ENCODE results near the gene CEP295NL.
"Not testable (repeated sequence)": the region's sequence is repeated elsewhere in the genome, so short reads cannot be mapped to it uniquely, and the experiment has no call there.

Gene CEP295NL

DNA sequence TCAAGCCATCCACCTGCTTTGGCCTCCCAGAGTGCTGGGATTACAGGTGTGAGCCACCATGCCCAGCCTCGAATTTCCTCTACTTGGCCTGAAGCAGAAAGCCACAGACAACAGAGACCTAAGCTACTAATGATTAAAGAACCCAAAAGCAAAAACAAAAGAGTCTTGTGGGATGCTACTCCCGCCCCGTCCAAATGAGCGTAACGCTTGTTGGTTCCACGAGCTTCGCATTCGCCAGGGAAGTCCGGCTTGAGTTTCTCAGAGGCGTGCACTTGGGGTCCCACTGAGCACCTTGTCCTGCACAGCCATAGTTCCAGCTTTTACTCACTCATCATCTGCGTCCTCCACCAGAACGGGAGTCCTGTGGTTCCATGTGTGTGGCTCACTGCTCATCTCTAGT, 16.0 kb downstream of the CEP295NL start:
- DNase-seq (ENCODE audit: low spot score): no peak

DNA sequence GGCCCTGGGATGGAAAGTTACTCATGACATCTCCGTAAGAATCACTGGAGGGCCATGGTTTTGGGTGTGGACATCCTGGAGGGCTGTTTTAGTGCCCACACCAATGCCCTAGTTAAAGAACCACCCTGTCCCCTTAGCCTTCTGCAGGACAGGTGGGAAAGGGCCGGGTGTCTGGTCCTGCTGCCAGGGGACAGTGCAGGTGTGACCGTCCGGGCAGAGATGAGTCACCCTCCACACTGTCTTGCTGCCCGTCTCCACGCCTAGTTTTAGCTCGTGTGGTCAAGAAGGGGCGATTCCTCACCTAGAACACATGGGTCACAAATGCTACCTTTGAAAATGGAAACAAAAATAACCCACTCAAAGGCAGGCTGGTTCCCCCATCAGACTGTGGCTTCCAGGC, 17.0 kb downstream of the CEP295NL start:
- DNase-seq (ENCODE audit: low spot score): peak; percentile 84

DNA sequence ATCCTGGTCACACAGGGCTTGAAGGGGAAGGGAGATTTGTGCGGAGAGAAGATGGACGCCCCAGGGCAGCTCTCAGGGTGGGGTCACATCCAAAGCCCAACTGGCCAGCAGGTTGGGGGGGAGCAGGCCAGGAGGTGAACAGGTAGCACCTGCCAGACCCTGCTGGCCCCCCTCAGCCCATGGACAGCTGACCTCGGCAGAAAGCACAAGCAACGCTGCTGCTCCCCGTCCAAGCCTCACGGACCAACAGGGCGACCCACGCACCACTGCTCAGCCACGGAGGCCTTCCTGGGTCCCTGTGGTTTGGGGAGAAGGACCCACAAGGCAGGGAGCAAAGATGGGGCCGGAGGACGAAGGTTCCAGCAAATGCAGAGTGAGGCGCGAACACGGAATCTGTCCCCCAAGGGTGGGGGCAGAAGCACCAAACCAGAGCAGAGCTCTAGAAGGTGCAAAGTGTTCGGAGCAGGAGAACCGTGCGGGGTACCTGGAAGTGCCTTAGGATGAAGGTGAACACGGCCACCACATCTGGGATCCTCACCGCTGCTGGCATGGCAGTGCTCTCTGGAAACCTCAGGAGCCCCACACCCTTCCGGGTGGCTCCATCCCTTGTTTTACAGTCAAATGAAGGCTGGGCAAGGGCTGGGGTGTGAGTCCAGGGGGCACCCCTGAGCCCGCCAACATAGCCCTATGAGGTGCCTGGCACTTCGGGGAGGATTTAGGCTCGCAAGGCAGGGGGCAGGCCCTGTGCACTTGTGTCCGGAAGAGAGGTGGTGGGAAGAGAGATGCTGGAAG, 17.9 kb downstream of the CEP295NL start:
- no peak for DNase-seq (ENCODE audit: low spot score)

- peak; percentile 30 for DNase-seq (ENCODE audit: low spot score)
Measured at GRCh38 chr17:78884148-78884825, 18.7 kb downstream of the CEP295NL start.

- peak; percentile 97 for DNase-seq (ENCODE audit: low spot score)
Measured at GRCh38 chr17:78883533-78884131, 19.4 kb downstream of the CEP295NL start.

- DNase-seq (ENCODE audit: low spot score): no peak
Measured at GRCh38 chr17:78883089-78883532, 19.9 kb downstream of the CEP295NL start.

DNA sequence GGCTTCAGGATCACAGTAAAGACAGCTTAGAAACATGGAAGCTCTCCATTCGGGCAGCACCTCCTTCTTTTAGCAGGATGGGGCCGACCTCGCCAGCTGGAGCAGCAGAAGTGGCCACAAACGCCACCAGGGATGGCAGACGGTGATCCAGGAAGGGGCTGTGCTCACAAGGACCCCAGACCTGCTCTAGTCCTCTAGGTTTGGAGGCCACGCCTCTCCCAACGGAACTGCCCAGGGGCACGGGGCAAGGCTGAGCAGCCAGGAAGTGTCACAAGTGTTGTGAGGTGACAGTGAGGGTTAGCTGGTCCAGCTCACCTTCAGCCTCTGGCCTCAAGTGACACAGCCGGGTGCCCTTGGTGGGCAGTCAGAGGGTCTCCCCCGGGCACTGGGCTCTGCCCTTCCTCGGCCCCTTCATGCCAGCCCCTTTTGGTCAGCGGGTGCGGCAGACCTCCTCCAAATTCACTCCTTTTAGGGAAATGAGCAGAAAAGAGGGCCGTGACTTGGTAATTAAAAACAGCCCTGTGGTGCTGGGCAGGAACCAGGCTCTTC, 20.4 kb downstream of the CEP295NL start:
- peak; percentile 63 for DNase-seq (ENCODE audit: low spot score)

DNA sequence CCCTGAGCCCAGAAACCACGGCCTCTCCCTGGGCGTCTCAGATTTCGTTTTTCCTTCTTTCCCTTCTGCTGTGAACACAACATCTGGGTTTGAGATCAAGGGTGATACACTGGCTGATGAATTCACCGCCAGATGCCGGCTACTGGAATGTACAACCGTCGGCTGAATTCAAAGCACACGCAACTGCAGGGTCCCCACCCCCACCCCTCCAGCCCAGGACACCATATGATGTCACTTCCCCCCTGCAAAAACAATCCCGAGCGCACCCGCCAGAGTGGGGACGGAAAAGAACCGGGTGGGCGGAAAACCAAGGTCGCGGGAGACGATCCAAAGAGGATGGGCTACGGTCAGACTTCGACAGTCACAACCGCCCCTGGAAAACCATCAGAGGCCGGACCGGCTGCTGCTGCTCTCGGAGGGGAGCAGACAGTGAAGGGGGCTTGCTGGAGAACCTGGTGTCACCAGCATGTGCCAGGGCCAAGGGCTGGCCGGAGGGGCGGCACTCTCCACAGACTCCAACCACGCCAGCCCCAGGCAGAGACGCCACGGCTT, 23.3 kb downstream of the CEP295NL start:
- DNase-seq (ENCODE audit: low spot score): peak; percentile 98

GRCh38 chr17:78878871-78879527, 24.0 kb downstream of the CEP295NL start:
- DNase-seq (ENCODE audit: low spot score): peak; percentile 32

DNA sequence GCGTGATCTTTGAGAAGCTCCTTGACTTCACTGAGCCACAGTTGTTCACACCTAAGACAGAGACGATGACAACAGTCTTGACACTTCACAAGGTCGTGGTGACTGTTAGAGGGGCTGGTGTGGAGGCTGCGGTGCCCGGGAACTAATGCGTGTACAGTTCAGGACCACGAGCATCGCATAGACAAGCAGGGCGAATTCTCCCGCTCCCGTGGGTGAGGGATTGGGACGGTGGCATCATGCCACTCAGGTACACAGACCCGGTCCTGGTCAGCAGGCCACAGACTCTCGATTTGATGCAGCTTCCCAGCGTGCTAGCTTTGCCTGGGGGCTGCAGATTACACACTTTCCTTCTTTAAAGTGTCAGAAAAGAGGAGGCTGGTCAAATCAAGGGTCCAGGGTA, 24.7 kb downstream of the CEP295NL start:
- DNase-seq (ENCODE audit: low spot score): no peak

DNA sequence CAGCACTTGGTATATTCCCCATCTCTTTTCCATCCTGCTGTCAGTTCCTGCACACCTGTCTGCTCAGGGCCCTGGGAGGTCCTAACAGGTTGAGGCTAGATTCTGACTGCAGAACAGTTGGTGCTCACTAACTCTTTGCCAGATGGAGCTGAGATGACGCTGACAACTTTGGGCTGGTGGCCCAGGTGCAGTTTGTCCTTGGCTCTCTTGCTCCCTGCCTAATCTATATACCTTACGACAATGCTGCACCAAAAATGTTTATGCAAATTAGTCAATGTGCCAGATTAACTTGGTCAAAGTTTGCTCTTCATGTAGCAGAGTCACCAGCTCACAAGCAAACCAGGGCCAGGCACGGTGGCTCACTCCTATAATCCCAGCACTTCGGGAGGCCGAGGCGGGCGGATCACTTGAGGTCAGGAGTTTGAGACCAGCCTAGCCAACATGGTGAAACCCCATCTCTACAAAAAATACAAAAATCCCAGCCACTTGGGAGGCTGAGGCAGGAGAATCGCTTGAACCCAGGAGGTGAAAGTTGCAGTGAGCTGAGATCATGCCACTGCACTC, 26.0 kb downstream of the CEP295NL start:
- DNase-seq (ENCODE audit: low spot score): not testable (repeated sequence)

GRCh38 chr17:78876094-78876597, 26.9 kb downstream of the CEP295NL start:
- DNase-seq (ENCODE audit: low spot score): no peak

DNA sequence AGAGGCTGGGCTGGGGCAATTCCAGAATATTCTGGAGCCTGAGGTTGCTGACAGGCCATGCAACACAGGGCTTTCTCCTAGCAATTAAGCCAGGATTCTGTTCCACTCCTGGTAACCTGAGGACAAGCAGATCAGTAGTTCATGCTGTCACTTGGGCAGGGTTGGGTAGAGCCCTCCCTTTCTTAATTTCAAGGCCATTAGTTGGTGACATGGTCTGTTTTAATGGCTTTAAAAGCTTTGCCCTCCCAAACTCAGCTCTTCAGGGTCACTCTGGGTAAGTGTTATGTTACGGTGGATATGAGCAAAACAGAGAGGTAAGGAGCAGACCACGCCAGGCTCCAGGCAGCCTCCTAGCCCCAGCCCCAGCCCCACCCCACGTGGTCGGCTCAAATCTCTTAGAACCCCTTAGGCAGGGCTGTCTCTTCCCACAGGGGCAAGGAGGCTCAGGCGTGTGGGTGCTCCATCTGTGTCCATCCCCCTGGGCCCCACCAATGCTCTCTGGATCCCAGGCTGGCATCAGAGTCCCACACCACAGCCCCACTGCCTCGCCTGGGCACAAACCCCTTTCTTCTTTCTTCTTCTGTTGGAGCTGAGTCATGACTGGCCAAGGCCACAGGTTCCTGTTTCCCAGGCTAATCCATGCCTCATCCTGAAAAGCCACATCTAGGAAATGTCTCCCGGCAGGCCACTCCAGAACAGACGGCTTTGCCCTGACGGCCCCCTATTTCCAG, 27.5 kb downstream of the CEP295NL start:
- DNase-seq (ENCODE audit: low spot score): peak; percentile 90

GRCh38 chr17:78873519-78874340, 29.3 kb downstream of the CEP295NL start:
- DNase-seq (ENCODE audit: low spot score): no peak

DNA sequence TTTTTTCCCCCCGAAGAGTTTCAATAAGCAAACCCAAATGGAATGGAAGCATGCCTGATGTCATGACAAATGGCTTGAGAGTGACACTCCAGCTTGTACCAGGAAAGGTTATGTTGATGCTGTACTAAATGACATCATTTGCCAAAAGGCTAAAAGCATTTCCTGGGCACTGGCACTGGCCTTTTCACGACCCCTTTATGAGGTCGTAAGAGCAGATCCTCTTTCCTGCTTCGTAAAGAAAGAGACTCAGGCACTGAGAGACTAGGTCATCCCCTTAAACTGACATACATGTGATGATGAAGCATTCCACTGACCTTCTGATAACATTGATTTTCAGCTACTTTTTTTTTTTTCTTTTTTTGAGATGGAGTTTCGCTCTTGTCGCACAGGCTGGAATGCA, 30.5 kb downstream of the CEP295NL start:
- no peak for DNase-seq (ENCODE audit: low spot score)

GRCh38 chr17:78870621-78871020, 32.4 kb downstream of the CEP295NL start:
- no peak for DNase-seq (ENCODE audit: low spot score)

GRCh38 chr17:78868391-78868790, 34.6 kb downstream of the CEP295NL start:
- no peak for DNase-seq (ENCODE audit: low spot score)

- not testable (repeated sequence) for DNase-seq (ENCODE audit: low spot score)
Measured at GRCh38 chr17:78867046-78867445, 36.0 kb downstream of the CEP295NL start.

- DNase-seq (ENCODE audit: low spot score): peak; percentile 69
Measured at GRCh38 chr17:78865682-78866390, 37.2 kb downstream of the CEP295NL start.
